Breast epithelium (tissue), 4 donors: Measurements from ENCODE around the gene PAM16. TPM values are rescaled to one million over a fixed set of nuclear protein-coding genes. Genes with fewer than 3 reads are reported as not detected.

Experiments used
- DNase-seq, 2 donors: peaks; one replicate each; pipeline ENCODE4 v3.0.0-alpha.2; 2019; ENCODE audit warnings: low spot score in 2 of 2
- H3K27ac ChIP-seq, 2 donors: fragments of 200-600 bp; sonication (generic) in 1 of 2; one replicate each; pipeline ENCODE4 v1.5.1; 2016 to 2019; ENCODE audit warnings: mild to moderate bottlenecking in 1 of 2
- H3K27me3 ChIP-seq, 2 donors: fragments of 200-600 bp; sonication (generic) in 1 of 2; one replicate each; pipeline versions ENCODE4 v1.5.1 to v1.6.0; 2017 to 2019; ENCODE audit warnings: control low read depth in 1 of 2, mild to moderate bottlenecking in 1 of 2
- H3K36me3 ChIP-seq: fragments of 200-600 bp; one replicate; pipeline ENCODE4 v1.5.1; 2019
- H3K4me1 ChIP-seq, 2 donors: fragments of 200-600 bp; sonication (generic); one replicate each; pipeline ENCODE4 v1.5.1; 2016 to 2019; ENCODE audit warnings: control low read depth in 1 of 2
- H3K4me3 ChIP-seq, 3 donors: fragments of 200-600 bp; sonication (generic); 1 replicate in 2 of 3; 2 replicates in 1 of 3; pipeline ENCODE4 v1.5.1; 2016 to 2019; ENCODE audit warnings: mild to moderate bottlenecking in 3 of 3, moderate library complexity in 2 of 3
- H3K9me3 ChIP-seq, 2 donors: fragments of 200-600 bp; sonication (generic) in 1 of 2; one replicate each; pipeline ENCODE4 v1.5.1; 2016 to 2019; ENCODE audit warnings: control low read depth in 1 of 2
- CTCF ChIP-seq, 3 donors: fragments of 450-650 bp; IDR thresholded peaks; one replicate each; pipeline ENCODE4 v1.5.1; 2016 to 2017; ENCODE audit warnings: antibody characterized with exemption in 3 of 3, mild to moderate bottlenecking in 3 of 3, moderate library complexity in 3 of 3
- POLR2A ChIP-seq: fragments of 450-650 bp; IDR thresholded peaks from one replicate; pipeline ENCODE4 v1.6.1; 2016; ENCODE audit warnings: antibody characterized with exemption, mild to moderate bottlenecking, moderate library complexity
- POLR2AphosphoS5 ChIP-seq, 3 donors: sonication (generic); formaldehyde crosslinking; IDR thresholded peaks; one replicate each; pipeline ENCODE4 v1.6.1; 2017; ENCODE audit warnings: antibody characterized with exemption in 3 of 3
- intact Hi-C: fragments of 100-400 bp; cut with DNase I; formaldehyde crosslinking; loops from one replicate; pipeline ENCODE4 v1.15.1; 2023; ENCODE audit warnings: low total_unique reads
- total RNA-seq, 3 donors: library from RNA; depleted of rRNA; stranded (reverse); fragments of >200 nt; gene quantifications; one replicate each; pipeline ENCODE4 v1.1.0, GENCODE V29; 2016

Gene PAM16
- total RNA-seq, 3 donors from 2014 or later: 24.9 to 52.4 (median 49.9) TPM

- H3K4me3 ChIP-seq: peak overlapping the region in 1 of 3 donors; percentile 8
- TF ChIP-seq POLR2AphosphoS5 (IDR thresholded peaks at IDR 0.05) (no peak), POLR2A (no peak), CTCF (IDR thresholded peaks at IDR 0.05) (no peak)
- no peaks in the 10 kb centered on the region for H3K27me3 ChIP-seq
- peak in 1 of 2 donors; percentile 49 for DNase-seq
- peak overlapping the region in 1 of 2 donors; percentile 77 for H3K27ac ChIP-seq
- peaks cover 19 to 42% of the 10 kb centered on the region in 2 donors for H3K4me1 ChIP-seq
- intact Hi-C loops: no loop called here
- peaks cover 4% of the 10 kb centered on the region for H3K36me3 ChIP-seq
- no peaks in the 10 kb centered on the region for H3K9me3 ChIP-seq
Measured at GRCh38 chr16:4381072-4381934, 30.2 kb upstream of the PAM16 start.

GRCh38 chr16:4380119-4381063 lies 29.3 kb upstream of the PAM16 start:
- intact Hi-C loops: no loop called here
- Histone ChIP-seq H3K4me1 (peaks cover 20 to 51% of the 10 kb centered on the region in 2 donors), H3K36me3 (peaks cover 4% of the 10 kb centered on the region)

GRCh38 chr16:4378999-4379690 lies 28.0 kb upstream of the PAM16 start:
- H3K27me3 ChIP-seq: no peaks in the 10 kb centered on the region
- TF ChIP-seq POLR2A: no peak
- no peak for TF ChIP-seq CTCF (IDR thresholded peaks at IDR 0.05)
- no peak for TF ChIP-seq POLR2AphosphoS5 (IDR thresholded peaks at IDR 0.05)
- no peak overlapping the region for H3K4me3 ChIP-seq
- peaks cover 19 to 50% of the 10 kb centered on the region in 2 donors for H3K4me1 ChIP-seq
- intact Hi-C loops: no loop called here
- DNase-seq: no peak
- H3K27ac ChIP-seq: peak overlapping the region; percentile 91 to 97
- no peaks in the 10 kb centered on the region for H3K9me3 ChIP-seq
- peaks cover 4% of the 10 kb centered on the region for H3K36me3 ChIP-seq

More at GRCh38 chr16:4380119-4381063, 29.3 kb upstream of the PAM16 start:
- peak overlapping the region in 1 of 2 donors; percentile 77 for H3K27ac ChIP-seq
- no peak for TF ChIP-seq CTCF (IDR thresholded peaks at IDR 0.05)
- TF ChIP-seq POLR2AphosphoS5 (IDR thresholded peaks at IDR 0.05): no peak
- TF ChIP-seq POLR2A: no peak
- no peak for DNase-seq
- H3K9me3 ChIP-seq: no peaks in the 10 kb centered on the region
- peak overlapping the region in 1 of 3 donors; percentile 8 for H3K4me3 ChIP-seq
- no peaks in the 10 kb centered on the region for H3K27me3 ChIP-seq

- intact Hi-C loops: no loop called here
- H3K4me3 ChIP-seq: no peak overlapping the region
- no peaks in the 10 kb centered on the region for H3K27me3 ChIP-seq
- H3K36me3 ChIP-seq: peaks cover 4% of the 10 kb centered on the region
- peak in 2 of 3 donors; percentile 42 to 80 for TF ChIP-seq POLR2AphosphoS5 (IDR thresholded peaks at IDR 0.05)
- TF ChIP-seq POLR2A: no peak
- no peak for TF ChIP-seq CTCF (IDR thresholded peaks at IDR 0.05)
- H3K9me3 ChIP-seq: no peaks in the 10 kb centered on the region
- no peak for DNase-seq
- peak overlapping the region; percentile 91 to 97 for H3K27ac ChIP-seq
- H3K4me1 ChIP-seq: peaks cover 25 to 56% of the 10 kb centered on the region in 2 donors
Measured at GRCh38 chr16:4378161-4378666, 27.1 kb upstream of the PAM16 start.
